Upper lobe of left lung (tissue), 6 donors: Measurements from ENCODE around the gene PGA3. TPM values are rescaled to one million over a fixed set of nuclear protein-coding genes. Genes with fewer than 3 reads are reported as not detected.
A peak's percentile ranks its signal among the peaks of the same experiment; 100 is the strongest.

Experiments
- ATAC-seq, 2 donors: fragments of 200-7000 bp; cut with Tn5 transposase; one replicate each; pipeline ENCODE4 v1.9.1; 2022; ENCODE audit warnings: mild to moderate bottlenecking in 2 of 2, moderate library complexity in 2 of 2; ENCODE audit not compliant: low FRiP score in 2 of 2
- DNase-seq, 2 donors: peaks; one replicate each; pipeline ENCODE4 v3.0.0-alpha.2; 2019 to 2020
- H3K27ac ChIP-seq, 4 donors: fragments of 200-600 bp; sonication (generic); one replicate each; pipeline ENCODE4 v1.5.1; 2016 to 2019
- H3K27me3 ChIP-seq, 4 donors: fragments of 200-600 bp; sonication (generic); one replicate each; pipeline ENCODE4 v1.5.1; 2017 to 2019
- H3K36me3 ChIP-seq, 4 donors: fragments of 200-600 bp; sonication (generic); one replicate each; pipeline ENCODE4 v1.5.1; 2016 to 2019
- H3K4me1 ChIP-seq, 4 donors: fragments of 200-600 bp; sonication (generic); one replicate each; pipeline ENCODE4 v1.5.1; 2018 to 2019
- H3K4me3 ChIP-seq, 4 donors: fragments of 200-600 bp; sonication (generic); one replicate each; pipeline ENCODE4 v1.5.1; 2017 to 2019; ENCODE audit warnings: mild to moderate bottlenecking in 2 of 4, moderate library complexity in 1 of 4
- H3K9me3 ChIP-seq, 4 donors: fragments of 200-600 bp; sonication (generic); one replicate each; pipeline ENCODE4 v1.5.1; 2018 to 2019
- CTCF ChIP-seq, 6 experiments: fragments of 450-650 bp in 4 of 6; fragments of 200-600 bp in 2 of 6; sonication (generic) in 2 of 6; IDR thresholded peaks; one replicate each; pipeline ENCODE4 v1.5.1; 2016 to 2019; ENCODE audit warnings: antibody characterized with exemption in 6 of 6
- EP300 ChIP-seq, 4 donors: sonication (generic); formaldehyde crosslinking; IDR thresholded peaks; one replicate each; pipeline ENCODE4 v1.5.1; 2017; ENCODE audit warnings: antibody characterized with exemption in 4 of 4, control low read depth in 2 of 4
- POLR2A ChIP-seq, 4 donors: fragments of 450-650 bp; IDR thresholded peaks; one replicate each; pipeline ENCODE4 v1.5.1; 2016 to 2017; ENCODE audit warnings: antibody characterized with exemption in 4 of 4, mild to moderate bottlenecking in 2 of 4
- POLR2AphosphoS5 ChIP-seq, 2 donors: sonication (generic); formaldehyde crosslinking; IDR thresholded peaks; one replicate each; pipeline ENCODE4 v1.5.1; 2017; ENCODE audit warnings: antibody characterized with exemption in 2 of 2
- WGBS, 2 donors: methylation state at CpG; one replicate each; pipeline ENCODE4 v1.1.5; 2017 to 2018; 5-methylcytosine and 5-hydroxymethylcytosine counted together
- total RNA-seq, 6 donors: library from RNA; depleted of rRNA in 4 of 6; stranded (reverse); fragments of >200 nt in 4 of 6; gene quantifications; one replicate each; pipeline versions ENCODE4 v1.1.0 to v1.2.1, GENCODE V29; 2016 to 2021
- donor health status: DM: no; HTN: no; CAD: no; lungs with moderate emphysema.
- donor health status: DM: no; HTN: yes; CAD: no; lungs with severe emphysema.

PGA3 gene
- total RNA-seq, 6 donors from 2014 or later: 0.14 to 0.67 TPM; not detected in 4

GRCh38 chr11:61168042-61168688 lies 35.1 kb upstream of the PGA3 start:
- Histone ChIP-seq H3K9me3 (peaks cover 0 to 4% (median 0%) of the 10 kb centered on the region in 4 donors), H3K27ac (peak overlapping the region in 1 of 4 donors; percentile 5), H3K27me3 (no peaks in the 10 kb centered on the region), H3K36me3 (no peaks in the 10 kb centered on the region), H3K4me3 (no peak overlapping the region), H3K4me1 (peaks cover 0 to 13% (median 10%) of the 10 kb centered on the region in 4 donors)
- ATAC-seq (no peak), DNase-seq (no peak)
- TF ChIP-seq CTCF (IDR thresholded peaks at IDR 0.05): no peak
- no peak for TF ChIP-seq EP300 (IDR thresholded peaks at IDR 0.05)
- no peak for TF ChIP-seq POLR2AphosphoS5 (IDR thresholded peaks at IDR 0.05)
- TF ChIP-seq POLR2A (IDR thresholded peaks at IDR 0.05): no peak
- WGBS, 2 donors: 89% methylated on average over 8 to 9 of the region's 9 CpGs

GRCh38 chr11:61168800-61169199 lies 34.5 kb upstream of the PGA3 start:
- TF ChIP-seq POLR2A (IDR thresholded peaks at IDR 0.05) (no peak), POLR2AphosphoS5 (IDR thresholded peaks at IDR 0.05) (no peak), EP300 (IDR thresholded peaks at IDR 0.05) (no peak), CTCF (IDR thresholded peaks at IDR 0.05) (no peak)
- no peaks in the 10 kb centered on the region for H3K27me3 ChIP-seq
- ATAC-seq (no peak), DNase-seq (no peak)
- H3K9me3 ChIP-seq: peaks cover 0 to 6% (median 0%) of the 10 kb centered on the region in 4 donors
- no peak overlapping the region for H3K27ac ChIP-seq
- 72 to 76% methylated on average over 1 of the region's 1 CpG for WGBS, 2 donors
- H3K4me1 ChIP-seq: peaks cover 0 to 12% (median 9%) of the 10 kb centered on the region in 4 donors
- no peak overlapping the region for H3K4me3 ChIP-seq
- H3K36me3 ChIP-seq: no peaks in the 10 kb centered on the region

- ATAC-seq (no peak), DNase-seq (no peak)
- TF ChIP-seq CTCF (IDR thresholded peaks at IDR 0.05): no peak
- no peak for TF ChIP-seq POLR2AphosphoS5 (IDR thresholded peaks at IDR 0.05)
- TF ChIP-seq POLR2A (IDR thresholded peaks at IDR 0.05): no peak
- TF ChIP-seq EP300 (IDR thresholded peaks at IDR 0.05): no peak
- H3K36me3 ChIP-seq: no peaks in the 10 kb centered on the region
- H3K27me3 ChIP-seq: no peaks in the 10 kb centered on the region
- no peak overlapping the region for H3K4me3 ChIP-seq
- H3K27ac ChIP-seq: no peak overlapping the region
- H3K9me3 ChIP-seq: peaks cover 0 to 6% (median 0%) of the 10 kb centered on the region in 4 donors
- WGBS, 2 donors: 89 to 93% methylated on average over 3 to 9 of the region's 9 CpGs
- H3K4me1 ChIP-seq: peaks cover 0 to 12% (median 4%) of the 10 kb centered on the region in 4 donors
Observed at GRCh38 chr11:61170566-61170965, 32.7 kb upstream of the PGA3 start.

GRCh38 chr11:61171907-61172306 lies 31.4 kb upstream of the PGA3 start:
- no peak for TF ChIP-seq POLR2A (IDR thresholded peaks at IDR 0.05)
- TF ChIP-seq CTCF (IDR thresholded peaks at IDR 0.05): no peak
- TF ChIP-seq POLR2AphosphoS5 (IDR thresholded peaks at IDR 0.05): no peak
- TF ChIP-seq EP300 (IDR thresholded peaks at IDR 0.05): no peak
- H3K4me3 ChIP-seq: no peak overlapping the region
- no peaks in the 10 kb centered on the region for H3K27me3 ChIP-seq
- peaks cover 0 to 6% (median 0%) of the 10 kb centered on the region in 4 donors for H3K9me3 ChIP-seq
- WGBS, 2 donors: 38 to 41% methylated on average over 3 of the region's 3 CpGs
- H3K27ac ChIP-seq: no peak overlapping the region
- ATAC-seq (no peak), DNase-seq (no peak)
- H3K4me1 ChIP-seq: peaks cover 0 to 12% (median 4%) of the 10 kb centered on the region in 4 donors
- H3K36me3 ChIP-seq: no peaks in the 10 kb centered on the region

GRCh38 chr11:61172356-61172755 lies 31.0 kb upstream of the PGA3 start:
- Histone ChIP-seq H3K27me3 (no peaks in the 10 kb centered on the region), H3K4me3 (no peak overlapping the region), H3K9me3 (peaks cover 0 to 6% (median 0%) of the 10 kb centered on the region in 4 donors), H3K27ac (no peak overlapping the region), H3K36me3 (no peaks in the 10 kb centered on the region), H3K4me1 (peaks cover 0 to 12% (median 4%) of the 10 kb centered on the region in 4 donors)
- WGBS, 2 donors: 43 to 45% methylated on average over 5 of the region's 5 CpGs
- DNase-seq (no peak), ATAC-seq (no peak)
- no peak for TF ChIP-seq POLR2AphosphoS5 (IDR thresholded peaks at IDR 0.05)
- TF ChIP-seq CTCF (IDR thresholded peaks at IDR 0.05): no peak
- TF ChIP-seq EP300 (IDR thresholded peaks at IDR 0.05): no peak
- TF ChIP-seq POLR2A (IDR thresholded peaks at IDR 0.05): no peak
